Tibial nerve (tissue), 4 donors: ENCODE data around the gene KSR1.

Experiments
- CTCF ChIP-seq, 5 experiments: fragments of 200-600 bp in 3 of 5; fragments of 450-650 bp in 2 of 5; sonication (generic) in 3 of 5; IDR thresholded peaks; one replicate each; pipeline ENCODE4 v1.5.1; 2016 to 2019; ENCODE audit warnings: antibody characterized with exemption in 5 of 5, mild to moderate bottlenecking in 3 of 5, moderate library complexity in 2 of 5
- EP300 ChIP-seq, 2 donors: sonication (generic); formaldehyde crosslinking; IDR thresholded peaks; one replicate each; pipeline ENCODE4 v1.6.1; 2017; ENCODE audit warnings: antibody characterized with exemption in 2 of 2, mild to moderate bottlenecking in 1 of 2
- POLR2A ChIP-seq, 2 donors: fragments of 450-650 bp; IDR thresholded peaks; one replicate each; pipeline ENCODE4 v1.6.1; 2017; ENCODE audit warnings: antibody characterized with exemption in 2 of 2, mild to moderate bottlenecking in 2 of 2, moderate library complexity in 2 of 2

GRCh38 chr17:27572665-27573064, 116.4 kb downstream of the KSR1 start:
- TF ChIP-seq EP300 (IDR thresholded peaks at IDR 0.05), result no peak
- no peak for TF ChIP-seq CTCF (IDR thresholded peaks at IDR 0.05)
- TF ChIP-seq POLR2A (IDR thresholded peaks at IDR 0.05), result no peak
